Stimulated activated CD4-positive, alpha-beta T cell treated with anti-CD3 and anti-CD28 coated beads, Interleukin-1b, Interleukin-23, amount 100 ng/mL, for 24 hours (primary cell): Measurements from ENCODE around the gene LRRFIP1.

Source experiments
- DNase-seq, 4 experiments: peaks; one replicate each; pipeline ENCODE4 v3.0.0-alpha.2; 2020; ENCODE audit warnings: low read depth in 4 of 4, low spot score in 1 of 4

Gene LRRFIP1

DNA sequence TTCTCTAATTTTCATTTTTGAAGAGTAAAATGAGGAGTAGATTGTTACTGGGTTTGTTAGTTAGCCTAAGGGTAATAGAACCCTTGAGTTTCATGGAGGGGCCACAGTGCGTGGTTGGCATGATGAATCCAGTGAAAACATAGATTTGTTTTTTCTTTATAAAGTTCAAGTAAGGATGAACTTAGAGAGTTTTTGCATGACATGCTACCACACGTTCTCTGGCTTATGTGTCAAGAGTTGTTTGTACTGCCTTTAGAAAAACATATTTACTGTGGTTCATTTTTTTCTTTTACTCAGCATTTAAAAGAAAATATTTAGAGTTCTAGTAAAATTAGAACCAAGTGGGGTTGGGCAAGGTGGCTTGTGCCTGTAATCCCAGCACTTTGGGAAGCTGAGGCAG lies 193.0 kb downstream of the LRRFIP1 start:
- no peak for DNase-seq

DNA sequence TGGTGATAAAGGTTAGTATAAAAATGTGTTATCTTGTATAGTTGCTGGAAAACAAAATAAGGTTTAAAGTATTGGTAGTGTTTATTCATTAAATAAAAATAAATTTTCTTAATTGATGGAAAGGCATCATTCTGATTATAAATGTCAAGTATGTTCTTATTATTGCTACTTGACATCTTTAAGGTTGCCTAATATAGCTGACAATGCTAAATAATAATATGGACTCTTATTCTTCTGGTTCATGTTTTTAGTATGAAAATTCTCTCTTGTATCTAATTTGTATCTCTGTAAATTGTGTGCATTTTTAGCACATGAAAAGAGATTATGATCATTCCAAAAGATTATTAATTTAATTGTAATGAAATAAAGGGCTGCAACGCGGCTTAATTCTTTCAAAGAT lies 196.2 kb downstream of the LRRFIP1 start:
- no peak for DNase-seq

DNA sequence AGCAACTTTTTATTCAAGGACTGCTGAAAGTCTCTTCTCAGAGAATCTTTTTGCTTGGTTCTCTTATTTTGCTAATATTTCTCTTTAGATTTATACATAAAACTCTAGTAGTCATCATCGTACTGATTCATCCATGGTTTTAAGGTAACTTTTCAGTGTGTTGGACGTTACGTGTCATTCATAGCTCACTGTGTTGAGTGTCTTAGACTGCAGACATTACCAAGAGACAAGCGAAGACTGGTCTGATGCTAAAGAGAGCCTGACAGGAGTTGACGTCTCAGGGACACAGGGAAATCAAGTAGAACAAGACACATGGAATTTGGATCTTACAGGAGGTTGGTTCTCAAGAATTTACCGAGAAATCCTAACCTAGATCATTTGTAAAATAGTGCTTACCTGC lies 196.7 kb downstream of the LRRFIP1 start:
- no peak for DNase-seq

DNA sequence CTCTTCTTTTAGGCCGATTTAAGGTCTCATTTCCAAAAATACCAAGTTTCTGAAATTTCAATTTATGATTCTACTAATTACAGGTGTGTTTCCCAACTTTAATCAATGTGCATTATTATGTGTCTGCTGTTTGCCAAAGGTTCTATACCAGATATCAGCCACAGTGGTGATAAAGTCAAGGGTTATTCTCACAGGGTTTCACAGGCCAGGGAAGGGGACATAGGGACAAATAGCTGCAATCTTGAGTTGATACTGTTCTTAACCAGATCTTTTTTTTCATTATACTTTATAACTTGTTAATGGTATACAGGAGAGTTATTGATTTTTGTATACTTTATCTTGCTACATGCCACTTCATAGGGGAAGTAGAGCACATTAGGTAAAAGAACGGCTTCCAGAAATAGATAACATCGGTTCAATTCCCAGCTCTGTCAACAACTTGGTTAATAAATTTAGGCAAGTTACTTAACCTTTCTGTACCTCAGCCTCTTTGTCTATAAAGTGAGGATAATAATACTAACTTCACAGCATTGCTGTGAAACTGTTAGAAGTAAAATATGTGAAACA lies 200.1 kb downstream of the LRRFIP1 start:
- DNase-seq = no peak
